HG03571 (cell line): Measurements from ENCODE around the gene TNFAIP8L1.
"Not testable (repeated sequence)": the region's sequence is repeated elsewhere in the genome, so short reads cannot be mapped to it uniquely, and the experiment has no call there.

Experiments
- ATAC-seq: cut with Tn5 transposase; IDR thresholded peaks from one replicate; pipeline ENCODE4 v1.9.1; 2021; ENCODE audit not compliant: unreplicated experiment

Gene TNFAIP8L1

GRCh38 chr19:4675346-4675745 is 36.0 kb downstream of the TNFAIP8L1 start:
- ATAC-seq = no peak

DNA sequence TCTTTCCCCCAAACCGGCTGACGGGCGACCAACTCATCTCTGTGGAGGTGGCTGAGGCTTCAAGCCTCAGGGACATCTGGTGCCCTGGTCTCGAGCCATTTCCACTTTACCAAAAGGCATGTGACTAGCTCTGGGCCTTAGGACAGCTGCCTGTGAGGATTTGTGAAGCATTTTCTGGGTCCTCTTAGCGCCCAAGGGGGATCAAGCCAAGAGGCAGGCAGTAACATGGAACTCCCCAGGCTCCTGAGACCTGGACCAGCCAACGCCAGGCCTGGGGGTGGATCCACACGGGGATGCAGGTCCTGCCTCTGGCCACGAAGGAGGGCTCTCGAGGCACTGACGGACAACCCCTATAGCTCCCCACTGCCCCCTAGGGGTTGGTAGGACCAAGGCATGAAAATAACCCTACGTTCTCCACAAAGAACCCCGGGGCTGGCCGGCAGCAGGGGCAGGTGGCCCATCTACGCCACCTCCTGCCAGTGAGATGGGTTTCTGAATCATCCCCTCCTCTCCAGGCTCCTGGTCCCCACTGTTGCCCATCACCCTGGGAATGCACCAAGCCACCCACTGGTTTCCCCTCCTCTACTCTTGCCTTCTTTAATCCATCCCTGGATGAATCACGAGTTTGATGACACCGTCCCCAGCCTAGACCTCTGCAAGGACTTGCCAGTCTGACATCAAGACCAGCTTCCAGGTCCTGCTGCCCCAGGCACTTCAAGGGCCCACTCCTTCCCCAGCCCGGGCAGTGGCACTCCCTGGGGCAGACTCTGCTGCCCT is 37.8 kb downstream of the TNFAIP8L1 start:
- no peak for ATAC-seq

- ATAC-seq = no peak
Observed at GRCh38 chr19:4678881-4679790, 39.8 kb downstream of the TNFAIP8L1 start.

DNA sequence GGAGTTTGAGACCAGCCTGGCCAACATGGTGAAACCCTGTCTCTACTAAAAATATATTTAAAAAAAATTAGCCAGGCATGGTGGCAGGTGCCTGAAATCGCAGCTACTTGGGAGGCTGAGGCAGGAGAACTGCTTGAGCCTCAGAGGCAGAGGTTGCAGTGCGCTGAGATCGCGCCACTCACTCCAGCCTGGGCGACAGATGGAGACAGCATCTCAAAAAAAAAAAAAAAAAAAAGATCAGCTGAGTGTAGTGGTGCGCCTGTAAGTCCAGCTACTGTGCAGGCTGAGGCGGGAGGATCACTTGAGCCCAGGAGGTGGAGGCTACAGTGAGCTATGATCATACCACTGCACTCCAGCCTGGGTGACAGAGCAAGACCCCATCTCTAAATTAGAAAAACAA is 40.7 kb downstream of the TNFAIP8L1 start:
- ATAC-seq = not testable (repeated sequence)

DNA sequence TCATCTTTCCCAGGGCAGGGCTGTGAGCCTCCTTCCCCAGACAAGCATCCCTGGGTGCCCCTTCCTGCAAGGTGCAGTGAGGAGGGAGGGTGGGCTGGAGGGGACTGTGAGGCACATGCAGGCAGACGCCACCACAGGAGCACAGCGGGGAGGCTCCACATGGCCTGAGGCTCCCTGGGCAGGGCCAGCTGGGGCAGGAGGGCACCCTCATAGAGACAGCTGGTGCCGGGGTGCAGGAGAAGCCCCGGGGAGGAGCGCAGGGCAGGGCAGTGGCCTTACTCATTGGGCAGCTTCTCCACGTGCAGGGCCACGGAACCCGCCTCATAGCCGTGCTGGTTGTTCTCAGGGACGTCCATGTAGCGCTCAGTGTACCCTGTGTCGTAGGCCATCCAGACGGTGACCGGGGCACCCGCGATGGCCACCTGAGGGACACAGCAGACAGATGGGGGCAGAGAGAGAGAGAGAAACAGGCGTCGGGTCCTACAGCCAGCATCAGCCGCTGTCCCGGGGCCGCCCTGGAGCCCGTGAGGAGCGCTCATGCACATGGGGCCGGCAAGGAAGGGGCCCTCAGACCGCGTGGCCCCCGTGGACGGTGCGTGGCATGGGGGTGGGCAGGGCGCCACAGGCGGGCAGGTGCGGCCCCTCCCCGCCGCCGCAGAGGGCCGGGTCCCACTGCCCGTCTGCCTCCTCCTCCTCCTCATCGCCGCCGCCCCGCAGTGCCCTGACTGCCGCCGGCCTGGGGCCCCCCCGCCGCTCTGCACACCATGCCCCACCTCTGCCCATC is 43.3 kb downstream of the TNFAIP8L1 start:
- ATAC-seq = no peak

DNA sequence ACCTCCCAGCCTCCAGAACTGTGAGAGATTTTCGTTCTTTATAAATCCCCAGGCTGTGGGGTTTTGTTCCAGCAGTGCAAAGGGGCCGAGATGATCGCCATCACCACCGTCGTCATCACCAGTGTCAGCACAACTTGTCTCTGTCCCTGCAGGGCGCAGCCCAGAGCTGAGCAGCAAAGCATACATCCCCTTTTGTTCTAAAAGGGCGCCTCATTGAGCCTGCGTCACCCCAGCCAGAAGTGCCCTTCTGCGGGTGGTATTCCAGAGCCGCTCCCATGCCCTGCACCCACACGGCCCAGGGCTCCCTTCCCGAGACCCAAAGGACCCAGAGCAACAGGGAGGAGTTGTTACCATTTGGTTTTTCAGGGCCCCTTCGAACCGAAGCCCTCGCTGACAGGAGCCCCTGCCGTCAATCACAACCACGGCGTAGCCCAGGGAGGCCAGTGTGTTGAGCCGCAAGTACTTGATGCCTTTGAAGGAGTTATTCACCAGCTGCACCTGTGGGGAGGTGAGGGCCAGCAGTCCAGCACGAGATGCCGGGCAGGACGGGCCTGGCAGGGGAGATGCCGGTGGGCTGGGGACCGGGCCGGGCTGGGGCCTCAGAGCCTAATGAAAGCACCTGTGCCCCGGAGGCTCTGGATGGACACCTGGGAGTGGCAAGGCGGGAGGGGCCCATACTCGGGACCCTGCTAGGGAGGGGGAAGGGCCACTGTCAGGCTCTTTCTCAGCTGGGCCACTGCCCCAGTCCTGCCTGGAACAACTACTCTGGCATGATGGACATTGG is 45.2 kb downstream of the TNFAIP8L1 start:
- ATAC-seq = no peak

GRCh38 chr19:4686700-4687099 is 47.4 kb downstream of the TNFAIP8L1 start:
- ATAC-seq = no peak

- ATAC-seq = no peak
Observed at GRCh38 chr19:4687396-4687795, 48.1 kb downstream of the TNFAIP8L1 start.

GRCh38 chr19:4688587-4688986 is 49.3 kb downstream of the TNFAIP8L1 start:
- no peak for ATAC-seq

GRCh38 chr19:4689403-4689802 is 50.1 kb downstream of the TNFAIP8L1 start:
- no peak for ATAC-seq

- no peak for ATAC-seq
Observed at GRCh38 chr19:4690361-4690760, 51.0 kb downstream of the TNFAIP8L1 start.

GRCh38 chr19:4691373-4691772 is 52.1 kb downstream of the TNFAIP8L1 start:
- no peak for ATAC-seq

- no peak for ATAC-seq
Observed at GRCh38 chr19:4692251-4693077, 53.1 kb downstream of the TNFAIP8L1 start.

- no peak for ATAC-seq
Observed at GRCh38 chr19:4693078-4693350, 53.7 kb downstream of the TNFAIP8L1 start.

DNA sequence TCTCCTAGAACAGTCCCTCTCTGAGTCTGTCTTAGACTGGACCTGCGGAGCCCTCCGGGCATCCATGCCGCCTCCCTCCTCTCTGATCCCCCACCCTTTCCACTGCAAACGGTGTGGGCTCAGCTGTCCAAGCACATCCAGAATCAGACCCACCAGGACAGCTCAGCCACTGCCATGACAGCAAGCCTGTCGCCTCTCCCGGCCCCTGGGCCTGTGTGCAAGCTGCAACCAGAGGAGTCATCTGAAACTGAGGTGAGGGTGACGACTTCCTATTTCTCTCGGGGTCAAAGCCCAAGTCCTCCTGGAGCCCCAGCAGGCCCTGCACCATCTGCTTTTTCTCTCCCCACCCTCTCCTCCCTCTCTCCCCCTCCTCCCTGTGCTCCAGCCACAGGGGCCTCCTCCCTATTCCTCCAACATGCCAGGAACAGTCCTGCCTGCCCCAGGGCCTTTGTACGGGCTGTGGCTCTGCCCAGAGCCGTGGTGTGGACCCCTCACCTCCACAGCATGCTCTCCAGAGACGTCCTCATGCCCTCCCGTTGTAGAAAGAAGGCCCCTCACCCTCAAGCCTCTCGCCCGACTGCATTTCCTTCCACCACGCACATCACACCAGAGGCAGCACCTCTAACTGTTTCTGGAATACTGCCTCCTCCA is 54.3 kb downstream of the TNFAIP8L1 start:
- ATAC-seq = no peak

DNA sequence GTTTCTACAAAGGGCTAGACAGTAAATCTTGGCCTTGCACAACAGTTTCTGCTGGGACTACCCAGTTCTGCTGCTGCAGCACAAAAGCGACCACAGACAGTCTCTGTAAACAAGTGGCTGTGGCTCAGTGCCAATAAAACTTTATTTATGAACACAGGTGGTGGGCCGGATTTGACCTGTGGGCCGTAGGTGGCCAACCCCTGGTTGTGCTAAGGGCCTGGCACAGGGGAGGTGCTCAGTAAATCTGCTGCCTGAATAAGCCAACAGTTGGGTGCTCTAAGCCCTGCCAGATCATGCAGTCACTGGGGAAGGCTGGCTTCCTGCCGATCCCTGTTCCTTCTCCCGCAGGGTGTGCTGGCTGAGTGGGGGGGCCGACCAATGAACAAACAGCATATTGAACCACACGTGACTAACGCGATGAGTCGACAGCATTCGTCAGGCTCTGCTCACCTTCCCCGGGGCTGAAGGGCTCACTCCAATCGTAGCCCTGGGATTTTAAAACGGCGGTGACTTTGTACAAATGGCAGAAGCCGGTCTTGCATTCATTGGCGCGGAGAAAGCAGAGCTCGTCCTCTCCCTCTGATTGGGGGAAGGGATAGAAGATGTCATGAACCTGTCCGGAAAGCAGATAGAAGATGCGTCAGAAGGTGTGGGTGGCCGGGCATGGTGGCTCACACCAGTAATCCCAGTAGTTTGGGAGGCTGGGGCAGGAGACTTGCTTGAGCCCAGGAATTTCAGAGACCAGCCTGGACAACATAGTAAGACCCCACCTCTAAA is 55.1 kb downstream of the TNFAIP8L1 start:
- ATAC-seq = no peak

GRCh38 chr19:4695224-4695731 is 56.0 kb downstream of the TNFAIP8L1 start:
- no peak for ATAC-seq

GRCh38 chr19:4697304-4697703 is 58.0 kb downstream of the TNFAIP8L1 start:
- no peak for ATAC-seq
